Measurements from ENCODE around the gene FCN2. TPM values are rescaled to one million over a fixed set of nuclear protein-coding genes. Genes with fewer than 3 reads are reported as not detected.

FCN2 gene
- not detected for polyA plus RNA-seq (2012; ENCODE audit: insufficient read depth, insufficient read length, low read depth)

GRCh38 chr9:134880484-134881312 lies at the start of gene FCN2:
TSS of gene FCN2 (plus strand) at chr9:134880810. CDS start at chr9:134880822, 12 bp downstream.
- no peaks in the 10 kb centered on the region for H3K27me3 ChIP-seq
- no peak within 1 kb of the TSS for H3K4me3 ChIP-seq (ENCODE audit: low read depth, low read length)
- H3K9me3 ChIP-seq = no peaks in the 10 kb centered on the region
- H3K36me3 ChIP-seq = no peaks in the 10 kb centered on the region
- DNase-seq = no peak
- TF ChIP-seq CTCF (IDR thresholded peaks at IDR 0.05; ENCODE audit: low read depth, low read length) = no peak
- no peaks in the 10 kb centered on the region for H3K4me1 ChIP-seq

GRCh38 chr9:134830926-134831720 lies 49.5 kb upstream of the FCN2 start:
- Histone ChIP-seq H3K4me3 (ENCODE audit: low read depth, low read length) (no peak overlapping the region), H3K27me3 (no peaks in the 10 kb centered on the region), H3K9me3 (no peaks in the 10 kb centered on the region), H3K36me3 (no peaks in the 10 kb centered on the region), H3K4me1 (no peaks in the 10 kb centered on the region)
- TF ChIP-seq CTCF (IDR thresholded peaks at IDR 0.05; ENCODE audit: low read depth, low read length) = no peak
- no peak for DNase-seq

- no peak for TF ChIP-seq CTCF (IDR thresholded peaks at IDR 0.05; ENCODE audit: low read depth, low read length)
- H3K9me3 ChIP-seq = no peaks in the 10 kb centered on the region
- no peak overlapping the region for H3K4me3 ChIP-seq (ENCODE audit: low read depth, low read length)
- H3K36me3 ChIP-seq = no peaks in the 10 kb centered on the region
- DNase-seq = no peak
- H3K27me3 ChIP-seq = no peaks in the 10 kb centered on the region
- H3K4me1 ChIP-seq = no peaks in the 10 kb centered on the region
These were observed 48.1 kb upstream of the FCN2 start for GRCh38 chr9:134832471-134832870.

GRCh38 chr9:134833294-134833880 lies 47.2 kb upstream of the FCN2 start:
- Histone ChIP-seq H3K4me3 (ENCODE audit: low read depth, low read length) (no peak overlapping the region), H3K36me3 (no peaks in the 10 kb centered on the region), H3K4me1 (no peaks in the 10 kb centered on the region), H3K9me3 (no peaks in the 10 kb centered on the region), H3K27me3 (no peaks in the 10 kb centered on the region)
- no peak for TF ChIP-seq CTCF (IDR thresholded peaks at IDR 0.05; ENCODE audit: low read depth, low read length)
- DNase-seq = no peak

- TF ChIP-seq CTCF (IDR thresholded peaks at IDR 0.05; ENCODE audit: low read depth, low read length) = no peak
- Histone ChIP-seq H3K27me3 (no peaks in the 10 kb centered on the region), H3K4me1 (no peaks in the 10 kb centered on the region), H3K9me3 (no peaks in the 10 kb centered on the region), H3K4me3 (ENCODE audit: low read depth, low read length) (no peak overlapping the region), H3K36me3 (no peaks in the 10 kb centered on the region)
- no peak for DNase-seq
These were observed 46.2 kb upstream of the FCN2 start for GRCh38 chr9:134834217-134834956.
